Stimulated activated CD4-positive, alpha-beta T cell treated with anti-CD3 and anti-CD28 coated beads, Interleukin-15, amount 100 ng/mL, for 24 hours (primary cell): Measurements from ENCODE around the gene SPATA46.

Experiments used
- DNase-seq: peaks from one replicate; pipeline ENCODE4 v3.0.0-alpha.2; 2020

Gene SPATA46

GRCh38 chr1:162390396-162391185 lies 13.9 kb upstream of the SPATA46 start:
- no peak for DNase-seq

- no peak for DNase-seq
Observed at GRCh38 chr1:162389971-162390370, 13.3 kb upstream of the SPATA46 start.

- no peak for DNase-seq
Observed at GRCh38 chr1:162389021-162389818, 12.6 kb upstream of the SPATA46 start.

GRCh38 chr1:162388615-162389014 lies 12.0 kb upstream of the SPATA46 start:
- DNase-seq: no peak

DNA sequence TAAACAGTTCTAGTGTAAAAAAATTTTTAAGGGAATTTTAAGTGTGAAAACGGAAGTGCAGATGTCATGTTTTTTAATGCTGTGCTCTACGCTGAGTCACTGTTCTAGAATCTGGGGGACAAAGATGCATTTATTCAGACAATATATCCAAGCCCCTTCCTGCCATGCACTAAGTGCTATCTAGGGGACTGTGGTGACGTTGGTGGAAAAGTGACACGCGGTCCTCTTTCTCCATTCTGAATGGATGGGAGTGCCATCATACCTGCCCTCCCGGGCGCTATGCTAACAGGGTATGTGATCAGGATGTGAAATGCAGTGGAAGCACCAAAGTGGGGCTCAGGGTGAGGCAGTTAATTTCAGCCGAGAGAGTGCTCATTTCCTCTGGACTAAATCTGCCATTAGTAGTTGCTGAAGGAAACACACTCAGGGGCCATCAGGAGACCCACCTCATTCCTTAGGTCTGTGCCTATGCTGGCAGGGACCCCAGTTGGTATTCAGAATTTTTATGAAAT lies 11.5 kb upstream of the SPATA46 start:
- DNase-seq: no peak

DNA sequence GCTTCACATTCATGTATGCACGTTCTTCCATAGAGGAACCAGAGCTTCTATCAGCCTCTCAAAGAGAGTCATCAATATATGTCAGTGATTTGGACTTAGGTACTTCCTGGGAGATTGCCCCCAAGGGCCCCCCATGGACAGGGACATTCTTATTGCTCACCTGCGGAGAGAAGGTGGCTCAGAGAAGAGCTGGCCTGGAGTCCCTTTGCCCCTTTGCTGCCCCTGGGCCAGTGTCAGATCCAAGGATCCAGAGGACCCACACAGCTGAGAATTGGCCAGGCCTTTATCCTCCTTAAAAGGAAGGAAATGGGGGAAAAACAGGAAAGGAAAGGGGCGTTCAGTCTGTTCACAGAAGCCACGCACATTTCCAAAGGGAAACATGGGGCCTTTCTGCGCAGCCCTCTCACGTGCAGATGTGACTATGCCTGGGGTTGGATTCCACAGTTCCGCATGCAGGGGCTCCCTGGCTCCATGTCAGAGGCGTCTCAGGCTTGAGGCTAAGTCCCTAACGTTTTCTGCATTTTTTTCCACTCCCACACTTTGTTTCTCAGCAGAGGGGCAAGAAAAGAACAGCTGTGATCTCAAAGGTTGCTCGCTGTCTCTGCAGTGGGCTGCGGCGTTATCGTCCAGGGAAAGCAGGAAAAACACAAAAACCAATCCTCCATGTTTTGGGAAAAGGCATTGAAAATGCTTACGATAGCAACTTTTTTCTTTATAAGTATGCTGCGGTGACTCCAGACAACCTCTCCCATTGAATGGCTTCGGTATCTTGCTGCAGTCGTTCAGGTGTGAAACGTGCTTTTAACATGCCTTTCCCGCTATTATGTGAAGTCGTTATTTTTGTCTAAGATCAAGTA lies 10.8 kb upstream of the SPATA46 start:
- no peak for DNase-seq

GRCh38 chr1:162386292-162387225 lies 9.9 kb upstream of the SPATA46 start:
- DNase-seq: no peak

DNA sequence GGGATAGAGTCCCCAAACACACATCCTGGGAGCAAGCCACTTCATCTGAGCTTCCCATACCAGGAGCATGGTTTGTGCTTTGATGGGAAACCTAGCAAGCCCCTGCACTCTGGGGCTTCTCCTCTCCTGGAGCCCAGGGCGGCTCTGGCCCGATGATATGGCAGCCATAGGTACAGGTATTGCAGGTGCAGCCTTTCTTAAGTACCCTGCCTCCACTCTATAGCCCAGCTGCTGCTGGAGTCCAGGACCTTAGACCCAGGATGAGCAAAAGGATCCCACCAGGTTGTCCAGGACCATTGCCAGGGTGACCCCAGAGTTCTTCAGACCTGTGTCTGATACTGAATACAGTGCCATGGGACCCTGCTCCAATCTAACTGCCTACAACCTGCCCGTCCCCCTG lies 9.0 kb upstream of the SPATA46 start:
- no peak for DNase-seq

DNA sequence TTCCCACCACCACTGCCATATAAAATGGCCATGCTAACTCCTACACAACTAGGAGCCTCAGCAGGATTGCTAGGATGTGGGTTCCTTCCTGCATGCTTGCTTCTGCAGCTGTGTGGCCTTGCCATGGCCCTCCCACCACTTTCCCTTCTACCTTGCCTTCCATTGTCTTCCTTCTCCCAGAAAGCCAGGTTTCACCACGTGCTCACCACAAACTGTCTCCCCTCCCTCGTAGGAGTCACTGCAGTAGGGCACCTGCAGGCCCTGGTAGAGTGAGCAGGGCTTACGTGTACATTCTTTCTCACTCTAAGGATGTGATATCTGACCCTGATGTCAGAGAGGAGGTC lies 8.6 kb upstream of the SPATA46 start:
- no peak for DNase-seq

DNA sequence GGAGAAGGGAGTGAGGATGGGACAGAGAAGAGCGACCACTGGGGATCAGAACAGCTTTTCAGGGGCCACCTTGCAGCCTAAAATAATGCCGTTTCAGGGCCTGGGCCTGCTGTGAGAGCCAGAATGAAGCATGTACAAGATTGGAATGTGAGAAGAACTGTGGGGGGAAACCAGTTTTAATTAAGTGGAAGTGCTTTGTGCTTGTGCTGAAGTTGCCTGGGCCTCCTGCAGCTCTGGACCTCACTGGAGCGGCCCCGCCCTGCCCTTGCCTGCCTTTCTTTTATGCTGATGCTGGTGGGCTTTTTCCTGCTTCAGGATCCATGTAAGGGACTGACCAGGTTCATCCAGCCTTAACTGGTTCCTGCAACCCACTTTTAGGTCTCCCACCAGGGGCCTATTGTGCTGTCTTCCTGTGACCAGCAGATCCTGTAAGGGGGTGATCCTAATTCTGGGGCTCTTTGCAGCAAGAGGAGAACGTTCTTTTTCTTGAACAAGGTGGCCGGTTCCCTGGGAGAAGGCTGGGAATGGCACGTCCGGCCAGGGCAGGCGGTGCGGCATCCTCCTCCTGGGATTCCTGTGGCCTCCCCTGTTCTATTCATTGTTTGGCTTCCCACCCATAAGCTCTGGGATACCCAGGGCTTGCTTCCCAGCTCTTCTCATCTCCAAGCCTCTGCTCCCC lies 8.1 kb upstream of the SPATA46 start:
- no peak for DNase-seq

GRCh38 chr1:162384116-162384515 lies 7.5 kb upstream of the SPATA46 start:
- DNase-seq: no peak

GRCh38 chr1:162383516-162383915 lies 6.9 kb upstream of the SPATA46 start:
- no peak for DNase-seq

DNA sequence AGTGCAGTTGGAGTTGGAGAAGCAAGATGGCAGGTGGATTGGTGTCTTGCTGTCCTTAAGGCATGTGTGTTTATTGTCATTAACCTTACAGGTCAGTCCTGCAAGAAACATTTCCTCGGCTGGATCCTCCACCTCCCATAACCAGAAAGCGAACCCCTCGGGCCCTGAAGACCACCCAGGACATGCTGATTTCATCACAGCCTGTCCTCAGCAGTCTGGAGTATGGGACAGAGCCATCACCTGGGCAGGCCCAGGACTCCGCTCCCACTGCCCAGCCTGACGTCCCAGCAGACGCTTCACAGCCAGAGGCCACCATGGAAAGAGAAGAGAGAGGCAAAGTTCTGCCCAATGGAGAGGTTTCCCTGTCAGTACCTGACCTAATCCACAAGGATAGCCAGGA lies 6.4 kb upstream of the SPATA46 start:
- DNase-seq: no peak

DNA sequence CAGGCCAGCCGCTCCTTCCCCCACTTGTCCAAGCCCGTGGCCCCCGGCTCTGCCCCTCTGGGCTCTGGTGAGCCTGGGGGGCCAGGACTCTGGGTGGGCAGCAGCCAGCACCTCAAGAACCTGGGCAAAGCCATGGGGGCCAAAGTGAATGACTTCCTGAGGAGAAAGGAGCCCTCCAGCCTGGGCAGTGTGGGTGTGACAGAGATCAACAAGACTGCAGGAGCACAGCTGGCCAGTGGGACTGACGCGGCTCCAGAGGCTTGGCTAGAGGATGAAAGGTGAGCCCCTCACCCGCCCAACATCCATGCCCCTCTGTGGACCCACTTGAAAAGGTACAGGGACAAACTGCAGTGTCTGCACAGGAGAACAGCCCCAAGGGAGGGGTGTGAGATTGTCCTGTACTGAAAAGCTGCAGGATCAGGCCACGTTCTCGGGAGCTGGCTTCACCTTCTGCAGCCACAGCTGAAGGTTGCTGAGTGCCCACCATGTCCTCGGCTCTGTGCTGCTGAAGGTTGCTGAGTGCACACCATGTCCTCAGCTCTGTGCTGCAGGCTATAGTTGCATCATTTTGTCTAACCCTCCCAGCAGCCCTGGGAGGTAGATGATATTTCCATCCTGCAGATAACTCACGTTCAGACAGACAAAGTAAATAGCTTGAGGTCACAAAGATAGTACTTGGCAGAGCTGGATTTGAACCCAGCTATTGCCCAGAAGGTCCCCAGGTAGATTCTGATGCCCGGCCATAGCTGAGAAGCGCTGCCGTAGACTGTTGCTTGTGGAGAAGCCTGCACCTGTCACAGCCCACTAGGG lies 5.5 kb upstream of the SPATA46 start:
- DNase-seq: no peak

DNA sequence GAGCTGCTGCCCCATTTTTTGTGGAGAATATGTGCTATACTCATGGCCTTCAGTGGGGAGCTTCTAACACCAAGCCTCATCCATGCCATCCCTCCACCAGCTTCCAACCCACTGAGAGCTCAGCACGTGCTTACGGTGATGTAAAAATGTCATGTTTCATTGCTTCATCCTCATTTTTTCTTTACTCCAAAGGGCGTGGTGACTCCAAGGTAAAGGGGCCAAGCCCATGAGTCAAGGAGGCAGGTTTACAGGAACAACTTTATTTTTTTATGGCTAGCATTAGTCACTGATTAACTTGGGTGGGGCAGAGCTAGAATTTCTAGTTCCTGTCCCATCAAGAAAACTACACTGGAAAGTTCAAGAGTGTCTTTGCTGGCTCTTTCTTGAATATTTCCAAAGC lies 4.7 kb upstream of the SPATA46 start, which contains the start of gene C1orf226:
Gene C1orf226, plus strand, starts transcription at position 346 of the 400 bp plus-strand sequence. CDS start 174 bp downstream, outside the sequence.
- DNase-seq: no peak

DNA sequence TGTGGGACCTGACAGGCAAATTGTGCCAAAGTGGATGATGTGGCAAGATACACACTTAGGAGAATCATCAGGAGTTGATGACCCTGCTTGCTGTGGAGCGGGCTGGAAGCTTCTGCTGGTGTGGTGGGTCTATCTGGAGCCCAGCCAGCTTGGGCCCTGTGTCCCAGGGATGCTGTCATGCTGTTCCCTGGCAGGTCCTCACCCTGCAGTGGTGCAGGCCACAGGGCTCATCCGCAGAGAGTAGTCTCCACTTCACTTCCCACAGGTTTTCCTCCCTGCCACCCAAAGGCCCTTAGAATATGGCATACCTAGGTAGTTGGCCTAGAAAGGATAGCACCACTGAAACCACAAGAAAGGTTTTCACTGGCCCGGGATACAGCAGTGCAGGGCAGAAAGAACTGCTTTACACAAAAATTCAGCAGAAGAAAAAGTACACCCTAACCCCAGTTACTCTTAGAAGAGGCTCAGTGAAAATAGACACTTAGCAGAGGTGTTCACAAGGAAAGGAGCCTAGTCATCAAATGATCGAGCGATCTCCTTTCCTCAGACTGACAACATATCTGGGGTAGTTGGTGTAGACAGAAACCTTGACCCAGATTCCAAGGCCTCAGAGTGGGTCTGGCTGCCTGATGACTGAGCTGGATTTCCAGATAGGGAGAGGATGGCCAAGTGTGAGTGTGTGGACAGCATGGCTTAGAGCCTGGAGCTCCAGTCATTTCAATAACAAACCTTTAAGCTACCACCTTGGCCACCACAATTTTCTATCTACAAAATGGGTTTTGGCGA lies 3.6 kb upstream of the SPATA46 start:
- no peak for DNase-seq

DNA sequence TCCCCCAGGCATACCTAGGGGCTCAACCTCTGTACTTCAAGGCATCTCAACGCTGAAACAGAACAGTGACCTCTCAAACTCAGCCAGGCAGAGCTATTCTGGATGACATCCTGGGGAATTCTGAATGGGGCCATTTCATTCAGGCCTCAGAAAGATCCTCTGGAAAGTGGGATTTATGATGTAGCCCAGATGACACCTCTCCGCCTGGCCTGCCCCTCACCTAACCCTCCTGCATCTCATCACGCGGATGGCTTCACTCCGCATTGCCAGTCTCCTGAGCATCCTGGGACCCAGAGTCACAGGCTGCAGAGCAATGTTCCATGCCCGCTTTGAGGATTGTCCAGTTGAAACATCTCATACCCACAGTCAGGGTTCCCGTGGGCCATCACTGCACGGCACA lies 1.2 kb downstream of the SPATA46 start:
- no peak for DNase-seq

- no peak for DNase-seq
Observed at GRCh38 chr1:162374406-162374805, 2.2 kb downstream of the SPATA46 start.

DNA sequence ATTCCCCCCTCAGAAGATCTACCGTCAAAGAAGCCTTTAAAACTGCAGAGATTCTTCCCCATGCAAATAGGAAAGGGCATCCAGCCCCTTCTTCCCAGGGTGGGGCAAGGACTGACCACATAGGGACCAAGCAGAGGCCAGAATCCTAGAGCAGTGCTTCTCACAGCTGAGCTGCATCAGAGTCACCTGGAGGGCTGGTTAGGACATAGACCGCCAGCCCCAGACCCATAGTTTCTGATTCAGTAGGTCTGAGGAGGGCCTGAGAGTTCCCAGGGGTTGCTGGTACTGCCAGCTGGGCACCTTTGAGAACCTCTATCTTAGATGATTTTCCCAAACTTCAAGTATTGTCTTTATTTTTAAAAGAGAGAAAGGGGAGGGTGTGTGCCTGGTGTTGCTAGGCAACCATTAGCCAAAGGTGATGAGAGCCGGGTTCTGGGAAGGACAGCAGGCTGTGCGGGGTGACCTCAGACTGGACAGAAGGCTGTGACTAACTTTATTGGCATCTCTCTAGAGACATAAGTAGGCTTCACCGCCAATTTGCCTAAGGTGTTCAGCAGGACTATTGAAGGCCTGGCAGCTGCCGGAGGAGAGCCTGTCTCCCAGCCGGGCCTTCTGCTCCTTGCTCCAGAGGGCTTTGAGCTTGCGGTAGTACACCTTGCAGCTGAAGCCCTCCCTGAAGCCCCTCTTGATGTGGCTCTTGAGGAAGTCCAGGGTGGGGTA lies 3.0 kb downstream of the SPATA46 start:
- DNase-seq: no peak
